ENCODE data around the gene PEX3. TPM values are rescaled to one million over a fixed set of nuclear protein-coding genes. Genes with fewer than 3 reads are reported as not detected.

PEX3 gene
- total RNA-seq, 2 experiments from 2014 or later: 17.9 to 18.4 TPM

- Mint-ChIP-seq H3K9me3 (ENCODE audit: low read depth) (no peaks in the 10 kb centered on the region), H3K36me3 (no peaks in the 10 kb centered on the region), H3K27ac (peak overlapping the region; percentile 79), H3K4me1 (peaks cover 49% of the 10 kb centered on the region), H3K27me3 (no peaks in the 10 kb centered on the region), H3K4me3 (peak overlapping the region; percentile 82)
- CTCF ChIA-PET: interaction anchor here (1.0 to 1.8 kb wide), 2 partner anchors 13 to 28 kb away, joined by 3 to 5 read pairs; no protein-coding TSS in a partner anchor
- ATAC-seq (no peak), DNase-seq (no peak)
Observed at GRCh38 chr6:143539106-143539505, 88.5 kb downstream of the PEX3 start.

- Mint-ChIP-seq H3K27ac (peak overlapping the region; percentile 79), H3K4me3 (peak overlapping the region; percentile 82), H3K4me1 (peaks cover 54% of the 10 kb centered on the region), H3K27me3 (no peaks in the 10 kb centered on the region), H3K36me3 (no peaks in the 10 kb centered on the region), H3K9me3 (ENCODE audit: low read depth) (no peaks in the 10 kb centered on the region)
- CTCF ChIA-PET: interaction anchor here (1.0 kb wide), 1 partner anchor 12 kb away, joined by 3 read pairs; no protein-coding TSS in a partner anchor
- DNase-seq: no peak
- no peak for ATAC-seq
Observed at GRCh38 chr6:143539734-143540133, 89.1 kb downstream of the PEX3 start.

DNA sequence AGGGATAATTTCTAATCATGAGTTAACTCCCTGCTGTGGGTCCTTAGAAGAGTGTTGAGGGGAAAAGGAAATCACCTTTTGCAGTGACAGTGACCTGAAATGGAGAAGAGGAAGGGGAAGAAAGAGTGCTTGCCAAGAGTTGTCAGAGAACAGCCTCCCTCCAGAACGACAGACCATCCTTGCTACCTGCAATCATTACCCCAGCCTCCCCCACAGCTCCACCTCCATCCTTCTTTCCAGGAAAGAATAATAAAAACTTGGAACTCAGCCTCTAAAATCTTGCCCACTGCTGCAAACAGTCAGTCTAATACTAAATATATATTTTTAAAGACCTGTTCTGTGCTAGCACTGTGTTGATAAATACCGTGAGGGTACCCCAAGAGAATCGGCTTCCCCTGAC, 89.6 kb downstream of the PEX3 start:
- Mint-ChIP-seq H3K27ac (peak overlapping the region; percentile 79), H3K36me3 (no peaks in the 10 kb centered on the region), H3K4me1 (peaks cover 58% of the 10 kb centered on the region), H3K4me3 (no peak overlapping the region), H3K27me3 (no peaks in the 10 kb centered on the region), H3K9me3 (ENCODE audit: low read depth) (no peaks in the 10 kb centered on the region)
- no peak for DNase-seq
- no peak for ATAC-seq
- CTCF ChIA-PET: no interaction called here

Other genes starting within 250 kb of the PEX3 start
- gene ADAT2, start 110 bp upstream of the PEX3 start, total RNA-seq: 10 to 100 TPM; 22.1 to 24.3 TPM
- 10 to 100 TPM; 20.2 to 23.7 TPM for gene FUCA2, start 60.9 kb downstream of the PEX3 start, total RNA-seq
- 10 to 100 TPM; 24.2 to 28.0 TPM for gene PHACTR2, start 227.2 kb downstream of the PEX3 start, total RNA-seq